B cell (primary cell): ENCODE data around the gene CFAP74. TPM values are rescaled to one million over a fixed set of nuclear protein-coding genes. Genes with fewer than 3 reads are reported as not detected.

Source experiments
- ATAC-seq: fragments of 200-7000 bp; cut with Tn5 transposase; one replicate; pipeline ENCODE4 v1.10.0; 2021; ENCODE audit warnings: low read depth, mild to moderate bottlenecking, moderate number of reproducible peaks, moderate library complexity
- CTCF ChIA-PET: fragments of 350-600 bp; sonication (Branson Sonifier 250); formaldehyde crosslinking; loops from one replicate; lab custom pipeline; 2021; ENCODE audit warnings: antibody characterized with exemption, inconsistent platforms; lab: Charles Lee
- POLR2A ChIA-PET: fragments of 350-600 bp; sonication (Branson Sonifier 250); formaldehyde crosslinking; loops from one replicate; lab custom pipeline; 2021; ENCODE audit warnings: antibody characterized with exemption; lab: Charles Lee
- DNase-seq: peaks from one replicate; pipeline ENCODE4 v3.0.0; 2013
- H2AFZ ChIP-seq: 2 replicates; pipeline ENCODE4 v1.6.1; 2012; ENCODE audit warnings: mild to moderate bottlenecking, low read depth, low read length; ENCODE audit not compliant: insufficient read depth, poor library complexity, severe bottlenecking
- H3K27ac ChIP-seq, 2 donors: 1 replicate in 1 of 2; 2 replicates in 1 of 2; pipeline ENCODE4 v1.5.1; 2012 to 2013; ENCODE audit warnings: low read length in 2 of 2, mild to moderate bottlenecking in 2 of 2, moderate library complexity in 1 of 2
- H3K27me3 ChIP-seq, 4 experiments: fragments of 200-600 bp in 1 of 4; sonication (generic) in 1 of 4; replicated peaks in 1 of 4; 1 replicate in 2 of 4; 2 replicates in 2 of 4; pipeline versions ENCODE4 v1.6.1 to v1.7.0; 2013 to 2016; ENCODE audit warnings: low read length in 3 of 4, mild to moderate bottlenecking in 2 of 4, mixed read lengths in 1 of 4, moderate library complexity in 1 of 4; ENCODE audit not compliant: insufficient read depth in 4 of 4, control insufficient read depth in 3 of 4; ENCODE audit errors: control extremely low read depth in 1 of 4
- H3K36me3 ChIP-seq, 2 experiments: replicated peaks in 1 of 2; 1 replicate in 1 of 2; 2 replicates in 1 of 2; pipeline versions ENCODE4 v1.6.1 to v1.7.1; 2013; ENCODE audit warnings: low read length in 1 of 2; ENCODE audit not compliant: insufficient read depth in 2 of 2, control insufficient read depth in 1 of 2; ENCODE audit errors: control extremely low read depth in 1 of 2, extremely low read depth in 1 of 2
- H3K4me1 ChIP-seq, 2 donors: fragments of 200-600 bp in 1 of 2; sonication (generic) in 1 of 2; 1 replicate in 1 of 2; 2 replicates in 1 of 2; pipeline versions ENCODE4 v1.5.1 to v1.6.1; 2013 to 2017; ENCODE audit warnings: low read length in 2 of 2; ENCODE audit not compliant: control insufficient read depth in 2 of 2, insufficient read depth in 2 of 2
- H3K4me2 ChIP-seq: replicated peaks from 2 replicates; pipeline ENCODE3; 2012; ENCODE audit warnings: mild to moderate bottlenecking, low read depth, low read length; ENCODE audit not compliant: poor library complexity, severe bottlenecking
- H3K4me3 ChIP-seq, 5 experiments: fragments of 200-600 bp in 1 of 5; sonication (generic) in 1 of 5; 1 replicate in 3 of 5; 2 replicates in 2 of 5; pipeline versions ENCODE4 v1.5.1 to v1.7.0; 2011 to 2016; ENCODE audit warnings: low read length in 4 of 5, mild to moderate bottlenecking in 4 of 5, low read depth in 2 of 5, control low read depth in 1 of 5, moderate library complexity in 1 of 5; ENCODE audit not compliant: insufficient read depth in 1 of 5; ENCODE audit errors: control extremely low read depth in 1 of 5, extremely low read depth in 1 of 5
- H3K79me2 ChIP-seq: fragments of 200-600 bp; sonication (generic); one replicate; pipeline ENCODE4 v1.6.0; 2016; ENCODE audit warnings: low read length; ENCODE audit not compliant: control insufficient read depth, insufficient read depth
- H3K9ac ChIP-seq: fragments of 200-600 bp; sonication (generic); 2 replicates; pipeline ENCODE4 v1.6.1; 2017; ENCODE audit warnings: mild to moderate bottlenecking, low read length, moderate library complexity
- H3K9me3 ChIP-seq, 3 donors: one replicate each; pipeline versions ENCODE4 v1.6.1 to v1.7.1; 2013; ENCODE audit warnings: low read length in 2 of 3; ENCODE audit not compliant: control insufficient read depth in 2 of 3, insufficient read depth in 1 of 3; ENCODE audit errors: control extremely low read depth in 1 of 3
- H4K20me1 ChIP-seq: 2 replicates; pipeline ENCODE4 v1.6.0; 2012; ENCODE audit warnings: mild to moderate bottlenecking, low read length; ENCODE audit not compliant: insufficient read depth, control insufficient read depth, poor library complexity, severe bottlenecking
- H3K27ac Mint-ChIP-seq: one replicate; pipeline ENCODE4 v1.8.0; 2021; ENCODE audit warnings: mixed read lengths
- H3K27me3 Mint-ChIP-seq: one replicate; pipeline ENCODE4 v1.8.0; 2021; ENCODE audit warnings: mixed read lengths
- H3K4me1 Mint-ChIP-seq: one replicate; pipeline ENCODE4 v1.8.0; 2021; ENCODE audit warnings: mixed read lengths
- H3K4me3 Mint-ChIP-seq: one replicate; pipeline ENCODE4 v1.8.0; 2021; ENCODE audit warnings: mixed read lengths
- H3K9me3 Mint-ChIP-seq: one replicate; pipeline ENCODE4 v1.8.0; 2022; ENCODE audit warnings: mixed read lengths; ENCODE audit not compliant: insufficient read depth
- CTCF ChIP-seq: fragments of 200-600 bp; IDR thresholded peaks from one replicate; pipeline ENCODE4 v1.8.0; 2022; ENCODE audit warnings: antibody characterized with exemption, mild to moderate bottlenecking
- EZH2 ChIP-seq: IDR thresholded peaks from 2 replicates; pipeline ENCODE4 v1.6.1; 2012; ENCODE audit warnings: borderline replicate concordance, low read depth, mild to moderate bottlenecking, moderate library complexity, low read length; ENCODE audit not compliant: insufficient read depth, poor library complexity, severe bottlenecking
- WGBS: methylation state at CpG from one replicate; pipeline ENCODE4 v1.1.5; 2013; ENCODE audit warnings: missing lambda C conversion rate; ENCODE audit not compliant: insufficient coverage; 5-methylcytosine and 5-hydroxymethylcytosine counted together
- intact Hi-C: fragments of 100-400 bp; cut with micrococcal nuclease; formaldehyde crosslinking; loops from one replicate; pipeline ENCODE4 v1.10.0; 2022
- polyA plus RNA-seq: library from polyadenylated mRNA; depleted of rRNA; stranded (reverse); fragments of >200 nt; gene quantifications from 2 replicates; pipeline ENCODE4 v1.2.3, GENCODE V29; 2012
- total RNA-seq, 2 donors: library from RNA; stranded (reverse); fragments of 120-200 nt in 1 of 2; gene quantifications; 1 replicate in 1 of 2; 2 replicates in 1 of 2; pipeline versions ENCODE4 v1.2.3 to v1.2.4, GENCODE V29; 2013 to 2022

CFAP74 gene
- total and polyA plus RNA-seq, 2 donors (not counting 1 experiment from before 2014, with no cell fraction given) = not detected

- Histone ChIP-seq H3K9ac (no peak overlapping the region), H2AFZ (no peak overlapping the region), H3K4me3 (no peak overlapping the region), H4K20me1 (no peaks in the 10 kb centered on the region), H3K4me2 (no peak overlapping the region), H3K4me1 (no peaks in the 10 kb centered on the region), H3K9me3 (peaks cover 0 to 30% (median 0%) of the 10 kb centered on the region in 3 donors), H3K36me3 (no peaks in the 10 kb centered on the region), H3K27me3 (peaks cover 0 to 2% (median 0%) of the 10 kb centered on the region in 4 experiments), H3K79me2 (no peaks in the 10 kb centered on the region), H3K27ac (no peak overlapping the region)
- H3K27me3 Mint-ChIP-seq = peaks cover 4% of the 10 kb centered on the region
- CTCF ChIA-PET = no interaction called here
- TF ChIP-seq EZH2 (no peak), CTCF (no peak)
- ATAC-seq = no peak
- no peaks in the 10 kb centered on the region for H3K9me3 Mint-ChIP-seq
- no peaks in the 10 kb centered on the region for H3K4me1 Mint-ChIP-seq
- no peak for DNase-seq
- POLR2A ChIA-PET = no interaction called here
- 89% methylated on average over 19 of the region's 22 CpGs for WGBS
- intact Hi-C loops = no loop called here
- no peak overlapping the region for H3K4me3 Mint-ChIP-seq
- H3K27ac Mint-ChIP-seq = no peak overlapping the region
Observed at GRCh38 chr1:1974834-1975233, 28.8 kb downstream of the CFAP74 start.

GRCh38 chr1:1973716-1974642 lies 29.6 kb downstream of the CFAP74 start:
- TF ChIP-seq EZH2 (no peak), CTCF (no peak)
- no peaks in the 10 kb centered on the region for H4K20me1 ChIP-seq
- Mint-ChIP-seq H3K27ac (no peak overlapping the region), H3K27me3 (peaks cover 4% of the 10 kb centered on the region), H3K4me1 (no peaks in the 10 kb centered on the region), H3K4me3 (no peak overlapping the region), H3K9me3 (no peaks in the 10 kb centered on the region)
- ChIA-PET POLR2A (no interaction called here), CTCF (no interaction called here)
- H3K4me2 ChIP-seq = no peak overlapping the region
- ATAC-seq = no peak
- H3K27ac ChIP-seq = no peak overlapping the region
- H3K9ac ChIP-seq = no peak overlapping the region
- 87% methylated on average over 33 of the region's 34 CpGs for WGBS
- H3K4me1 ChIP-seq = no peaks in the 10 kb centered on the region
- H3K27me3 ChIP-seq = peaks cover 0 to 2% (median 0%) of the 10 kb centered on the region in 4 experiments
- intact Hi-C loops = no loop called here
- H3K9me3 ChIP-seq = peaks cover 0 to 25% (median 0%) of the 10 kb centered on the region in 3 donors
- H2AFZ ChIP-seq = no peak overlapping the region
- H3K36me3 ChIP-seq = no peaks in the 10 kb centered on the region
- no peaks in the 10 kb centered on the region for H3K79me2 ChIP-seq
- DNase-seq = no peak
- no peak overlapping the region for H3K4me3 ChIP-seq
